Peyer's patch (tissue), 4 donors: Measurements from ENCODE around the gene TTC22. TPM values are rescaled to one million over a fixed set of nuclear protein-coding genes. Genes with fewer than 3 reads are reported as not detected.

Source experiments
- DNase-seq, 3 donors: peaks; one replicate each; pipeline ENCODE4 v3.0.0-alpha.2; 2017 to 2019
- H3K27ac ChIP-seq, 4 donors: fragments of 200-600 bp; sonication (generic); one replicate each; pipeline ENCODE4 v1.5.1; 2016 to 2019
- H3K27me3 ChIP-seq, 2 donors: fragments of 200-600 bp; sonication (generic); one replicate each; pipeline ENCODE4 v1.5.1; 2019
- H3K36me3 ChIP-seq, 3 donors: fragments of 200-600 bp; sonication (generic); one replicate each; pipeline ENCODE4 v1.5.1; 2016 to 2019
- H3K4me1 ChIP-seq, 4 donors: fragments of 200-600 bp; sonication (generic); one replicate each; pipeline ENCODE4 v1.5.1; 2016 to 2019
- H3K4me3 ChIP-seq, 4 donors: fragments of 200-600 bp; sonication (generic); 1 replicate in 3 of 4; 2 replicates in 1 of 4; pipeline ENCODE4 v1.5.1; 2016 to 2019; ENCODE audit warnings: mild to moderate bottlenecking in 1 of 4
- H3K9me3 ChIP-seq, 4 donors: fragments of 200-600 bp; sonication (generic); one replicate each; pipeline ENCODE4 v1.5.1; 2016 to 2019; ENCODE audit warnings: mild to moderate bottlenecking in 1 of 4
- POLR2A ChIP-seq, 2 donors: fragments of 450-650 bp; IDR thresholded peaks; one replicate each; pipeline ENCODE4 v1.5.1; 2017; ENCODE audit warnings: antibody characterized with exemption in 2 of 2, mild to moderate bottlenecking in 2 of 2, moderate library complexity in 2 of 2
- total RNA-seq, 4 donors: library from RNA; depleted of rRNA; stranded (reverse); fragments of >200 nt; gene quantifications; one replicate each; pipeline ENCODE4 v1.1.0, GENCODE V29; 2016
- TF ChIP-seq, protein P1 (sequence below), 6 experiments: fragments of 450-650 bp in 4 of 6; fragments of 200-600 bp in 2 of 6; sonication (generic) in 1 of 6; IDR thresholded peaks; one replicate each; pipeline ENCODE4 v1.5.1; 2017 to 2019; ENCODE audit warnings: antibody characterized with exemption in 6 of 6, mild to moderate bottlenecking in 3 of 6, moderate library complexity in 1 of 6

The TTC22 gene
- total RNA-seq, 4 donors from 2014 or later, result 15.7 to 136 (median 102) TPM

DNA sequence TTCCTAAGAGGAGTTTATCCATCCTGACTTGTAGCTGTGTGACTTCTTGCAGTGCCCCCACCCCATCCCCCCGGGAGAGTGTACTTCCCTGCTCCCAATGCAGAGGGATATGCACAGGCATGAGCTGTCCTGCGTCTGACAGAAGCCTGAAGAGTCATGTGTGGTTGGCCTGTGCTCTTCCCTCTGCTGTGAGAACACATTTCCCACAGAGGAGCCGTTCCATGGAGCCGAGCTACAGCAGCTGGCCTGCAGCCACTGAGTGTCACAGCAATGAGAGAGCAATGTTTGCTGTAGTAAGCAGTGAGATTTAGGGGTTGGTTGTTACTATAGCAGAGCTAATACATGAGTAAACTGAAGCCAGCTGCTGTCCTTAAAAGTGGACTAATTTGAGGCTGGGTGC is 58.8 kb downstream of the TTC22 start:
- no peak for DNase-seq
- no peaks in the 10 kb centered on the region for H3K4me1 ChIP-seq
- no peak for TF ChIP-seq POLR2A (IDR thresholded peaks at IDR 0.05)
- TF ChIP-seq, protein P1, sequence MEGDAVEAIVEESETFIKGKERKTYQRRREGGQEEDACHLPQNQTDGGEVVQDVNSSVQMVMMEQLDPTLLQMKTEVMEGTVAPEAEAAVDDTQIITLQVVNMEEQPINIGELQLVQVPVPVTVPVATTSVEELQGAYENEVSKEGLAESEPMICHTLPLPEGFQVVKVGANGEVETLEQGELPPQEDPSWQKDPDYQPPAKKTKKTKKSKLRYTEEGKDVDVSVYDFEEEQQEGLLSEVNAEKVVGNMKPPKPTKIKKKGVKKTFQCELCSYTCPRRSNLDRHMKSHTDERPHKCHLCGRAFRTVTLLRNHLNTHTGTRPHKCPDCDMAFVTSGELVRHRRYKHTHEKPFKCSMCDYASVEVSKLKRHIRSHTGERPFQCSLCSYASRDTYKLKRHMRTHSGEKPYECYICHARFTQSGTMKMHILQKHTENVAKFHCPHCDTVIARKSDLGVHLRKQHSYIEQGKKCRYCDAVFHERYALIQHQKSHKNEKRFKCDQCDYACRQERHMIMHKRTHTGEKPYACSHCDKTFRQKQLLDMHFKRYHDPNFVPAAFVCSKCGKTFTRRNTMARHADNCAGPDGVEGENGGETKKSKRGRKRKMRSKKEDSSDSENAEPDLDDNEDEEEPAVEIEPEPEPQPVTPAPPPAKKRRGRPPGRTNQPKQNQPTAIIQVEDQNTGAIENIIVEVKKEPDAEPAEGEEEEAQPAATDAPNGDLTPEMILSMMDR (IDR thresholded peaks at IDR 0.05), result no peak
- H3K36me3 ChIP-seq, result peaks cover 0 to 57% (median 0%) of the 10 kb centered on the region in 3 donors
- H3K27me3 ChIP-seq, result no peaks in the 10 kb centered on the region
- no peaks in the 10 kb centered on the region for H3K9me3 ChIP-seq
- H3K27ac ChIP-seq, result no peak overlapping the region
- no peak overlapping the region for H3K4me3 ChIP-seq

DNA sequence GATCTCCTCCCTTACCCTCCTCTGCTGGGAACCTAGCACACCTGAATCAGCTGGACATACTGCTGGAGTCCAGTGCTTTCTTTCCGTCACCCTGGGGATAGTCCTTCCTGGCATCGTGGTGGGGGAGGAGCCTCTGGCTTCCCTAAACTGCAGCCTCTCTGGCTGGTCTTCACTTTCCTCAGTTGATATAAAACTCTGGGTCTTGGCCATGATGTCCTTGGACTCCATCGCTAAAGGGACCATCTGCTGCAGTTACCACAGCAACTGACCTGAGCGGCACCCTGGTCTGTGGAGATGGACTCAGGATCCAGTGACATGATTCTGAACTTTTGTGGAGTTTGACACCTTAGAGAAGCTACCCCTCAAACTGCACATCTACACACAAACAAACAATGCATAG is 59.6 kb downstream of the TTC22 start:
- Histone ChIP-seq H3K36me3 (peaks cover 0 to 65% (median 0%) of the 10 kb centered on the region in 3 donors), H3K9me3 (no peaks in the 10 kb centered on the region), H3K4me3 (no peak overlapping the region), H3K27ac (no peak overlapping the region), H3K4me1 (no peaks in the 10 kb centered on the region), H3K27me3 (no peaks in the 10 kb centered on the region)
- DNase-seq, result no peak
- TF ChIP-seq, protein P1 (IDR thresholded peaks at IDR 0.05), result no peak
- TF ChIP-seq POLR2A (IDR thresholded peaks at IDR 0.05), result no peak

DNA sequence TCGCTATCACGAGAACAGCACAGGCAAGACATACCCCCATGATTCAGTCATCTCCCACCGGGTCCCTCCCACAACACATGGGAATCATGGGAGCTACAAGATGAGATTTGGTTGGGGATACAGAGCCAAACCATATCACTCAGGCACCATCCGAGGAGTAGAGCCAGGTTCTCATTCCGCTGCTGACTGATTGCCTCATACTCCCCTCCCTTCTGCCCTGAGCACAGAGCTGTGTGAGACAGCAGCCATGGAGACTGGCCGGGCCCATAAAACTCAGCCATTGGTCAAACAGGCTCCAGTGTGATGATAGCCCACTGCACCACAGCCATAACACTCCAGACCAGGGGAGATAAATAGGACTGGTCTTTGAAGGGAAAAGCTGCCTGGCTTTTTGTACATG is 62.9 kb downstream of the TTC22 start:
- TF ChIP-seq, protein P1 (IDR thresholded peaks at IDR 0.05), result no peak
- no peak for TF ChIP-seq POLR2A (IDR thresholded peaks at IDR 0.05)
- Histone ChIP-seq H3K4me3 (no peak overlapping the region), H3K27ac (no peak overlapping the region), H3K27me3 (no peaks in the 10 kb centered on the region), H3K9me3 (no peaks in the 10 kb centered on the region), H3K4me1 (no peaks in the 10 kb centered on the region), H3K36me3 (peaks cover 0 to 88% (median 0%) of the 10 kb centered on the region in 3 donors)
- no peak for DNase-seq

DNA sequence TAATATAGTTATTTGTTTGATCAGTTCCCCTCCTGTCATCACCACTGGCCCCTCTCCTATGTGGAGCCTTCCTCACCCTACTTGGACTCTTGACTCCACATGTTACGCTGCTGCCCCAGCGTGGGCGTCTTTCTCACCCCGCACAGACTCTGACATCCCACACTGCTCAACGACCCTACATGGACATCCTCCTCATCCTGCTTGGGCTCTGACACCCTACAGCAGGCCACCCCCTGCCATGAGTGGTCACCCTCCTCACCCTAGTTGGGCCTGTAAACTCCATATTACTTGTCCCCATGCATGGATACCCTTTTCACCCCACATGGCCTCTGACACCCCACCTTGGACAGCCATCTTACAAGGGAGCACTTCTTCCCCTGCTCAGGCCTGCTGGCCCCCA is 64.4 kb downstream of the TTC22 start:
- no peaks in the 10 kb centered on the region for H3K9me3 ChIP-seq
- TF ChIP-seq, protein P1 (IDR thresholded peaks at IDR 0.05), result no peak
- TF ChIP-seq POLR2A (IDR thresholded peaks at IDR 0.05), result no peak
- H3K36me3 ChIP-seq, result peaks cover 0 to 88% (median 0%) of the 10 kb centered on the region in 3 donors
- H3K27me3 ChIP-seq, result no peaks in the 10 kb centered on the region
- no peak overlapping the region for H3K27ac ChIP-seq
- no peak overlapping the region for H3K4me3 ChIP-seq
- DNase-seq, result no peak
- no peaks in the 10 kb centered on the region for H3K4me1 ChIP-seq

Other genes starting within 250 kb of the TTC22 start
- gene FAM151A, start 177.8 kb downstream of the TTC22 start, total RNA-seq, result 1,000 to 10,000 TPM in 1 of 4 donors, 100 to 1,000 TPM in 1, 10 to 100 TPM in 2; 15.7 to 1,128 (median 174) TPM
- 10 to 100 TPM; 22.3 to 64.2 (median 35.5) TPM for gene MROH7, start 159.5 kb downstream of the TTC22 start, total RNA-seq
- 10 to 100 TPM; 15.7 to 39.6 (median 30.3) TPM for gene TTC4, start 85.5 kb downstream of the TTC22 start, total RNA-seq
- 10 to 100 TPM in 1 of 4 donors, 1 to 10 TPM in 3; 1.7 to 10.0 (median 5.8) TPM for gene PARS2, start 36.8 kb downstream of the TTC22 start, total RNA-seq
- 100 to 1,000 TPM in 3 of 4 donors, 10 to 100 TPM in 1; 15.7 to 119 (median 110) TPM for gene DHCR24, start 85.9 kb upstream of the TTC22 start, total RNA-seq
- gene TMEM61, start 179.3 kb upstream of the TTC22 start, total RNA-seq, result 10 to 100 TPM in 2 of 4 donors, 1 to 10 TPM in 2; 6.6 to 13.9 (median 9.3) TPM
- not detected for gene BSND, start 197.6 kb upstream of the TTC22 start, total RNA-seq
- gene PCSK9, start 238.2 kb upstream of the TTC22 start, total RNA-seq, result 10 to 100 TPM in 2 of 4 donors, 1 to 10 TPM in 2; 3.5 to 18.4 (median 8.5) TPM